ENCODE results near the gene KCND2. TPM values are rescaled to one million over a fixed set of nuclear protein-coding genes. Genes with fewer than 3 reads are reported as not detected.

The KCND2 gene
- total and polyA plus RNA-seq, 2 of the 4 experiments (the other 2 are of a cell fraction), result under 0.01 TPM; not detected in 1

- H2AFZ ChIP-seq (replicated peaks; ENCODE audit: low read length, poor library complexity), result no peak overlapping the region
- intact Hi-C loops (cut with micrococcal nuclease), result no loop called here
- no peak overlapping the region for H3K14ac ChIP-seq (replicated peaks; ENCODE audit: low read depth, low read length)
- H2BK20ac ChIP-seq (ENCODE audit: low read depth, low read length), result no peak overlapping the region
- dilution Hi-C loops (cut with HindIII; ENCODE audit: low sequenced_read_pairs, unreplicated experiment), result no loop called here
- no TSS peak for BruUV-seq (replicated peaks)
- POLR2A ChIA-PET (ENCODE audit: unreplicated experiment), result no interaction called here
- no peak overlapping the region for H2AK5ac ChIP-seq (ENCODE audit: low read depth, low read length)
- no peaks in the 10 kb centered on the region for H3K4me1 ChIP-seq (ENCODE audit: control insufficient read depth, insufficient read depth, low read length)
- ATAC-seq (ENCODE audit: low read depth) (no peak), DNase-seq (no peak)
- no peak overlapping the region for H3K4ac ChIP-seq (ENCODE audit: low read depth, low read length)
- H3K9me3 ChIP-seq (ENCODE audit: control insufficient read depth, insufficient read depth, low read length), result no peaks in the 10 kb centered on the region
- H3K4me2 ChIP-seq (ENCODE audit: low read depth, low read length), result no peak overlapping the region
- CTCF ChIA-PET, result interaction anchor here (0.7 kb wide), 1 partner anchor 14 kb away, joined by 3 read pairs; no protein-coding TSS in a partner anchor
- H2BK15ac ChIP-seq (ENCODE audit: low read depth, low read length), result no peak overlapping the region
- no peak overlapping the region for H4K8ac ChIP-seq (ENCODE audit: low read depth in 2 of 2, low read length in 2 of 2)
- no peak overlapping the region for H3K4me3 ChIP-seq (ENCODE audit: insufficient read depth, low read depth, low read length)
- H3K27me3 ChIP-seq (ENCODE audit: control insufficient read depth, insufficient read depth, low read length), result no peaks in the 10 kb centered on the region
- no peak overlapping the region for H2BK120ac ChIP-seq (ENCODE audit: low read depth, low read length)
- no peak overlapping the region for H2AK9ac ChIP-seq (replicated peaks; ENCODE audit: low read depth, low read length, poor library complexity)
- H3K27ac ChIP-seq (ENCODE audit: insufficient read depth, low read length), result no peak overlapping the region
- no peak overlapping the region for H4K91ac ChIP-seq (ENCODE audit: insufficient read depth, low read depth, low read length)
- no CpG with 5 or more reads among the region's 4 CpGs for WGBS, 2 experiments (ENCODE audit: extremely low coverage in 2 of 2, insufficient read length in 1 of 2)
- no peak overlapping the region for H2BK5ac ChIP-seq (ENCODE audit: low read depth, low read length, poor library complexity, severe bottlenecking)
- no peak overlapping the region for H3K9ac ChIP-seq (ENCODE audit: low read depth, low read length)
- no peak overlapping the region for H3K18ac ChIP-seq (ENCODE audit: low read depth, low read length)
- no peak overlapping the region for H4K5ac ChIP-seq (ENCODE audit: low read depth, low read length)
- TF ChIP-seq NFE2L2 (IDR thresholded peaks at IDR 0.05; ENCODE audit: low read depth, low read length) (no peak), RFX5 (IDR thresholded peaks at IDR 0.05; ENCODE audit: low read depth, low read length) (no peak), BHLHE40 (IDR thresholded peaks at IDR 0.05; ENCODE audit: low read depth, low read length) (no peak), MXI1 (IDR thresholded peaks at IDR 0.05; ENCODE audit: borderline replicate concordance, low read depth, low read length) (no peak)
- no peaks in the 10 kb centered on the region for H3K36me3 ChIP-seq (ENCODE audit: control insufficient read depth, insufficient read depth, low read length)
- no peak overlapping the region for H3K56ac ChIP-seq (ENCODE audit: extremely low read depth, insufficient read depth, low read length)
- no peaks in the 10 kb centered on the region for H3K79me1 ChIP-seq (ENCODE audit: low read depth in 1 of 2, low read length in 2 of 2)
- no peak overlapping the region for H3K23ac ChIP-seq (ENCODE audit: low read depth, low read length)
- in situ Hi-C loops (cut with MboI; ENCODE audit: low sequenced_read_pairs), result no loop called here
- H3K9me1 ChIP-seq (ENCODE audit: insufficient read depth, low read length), result no peaks in the 10 kb centered on the region
- H4K20me1 ChIP-seq (ENCODE audit: insufficient read depth, low read length), result no peaks in the 10 kb centered on the region
Measured at GRCh38 chr7:120464104-120464503, 191.1 kb downstream of the KCND2 start.
